ENCODE data around the gene SERPINE2. TPM values are rescaled to one million over a fixed set of nuclear protein-coding genes. Genes with fewer than 3 reads are reported as not detected.

SERPINE2 gene
- total and polyA plus RNA-seq, 2 experiments from 2014 or later, result 1,864 to 5,355 TPM

DNA sequence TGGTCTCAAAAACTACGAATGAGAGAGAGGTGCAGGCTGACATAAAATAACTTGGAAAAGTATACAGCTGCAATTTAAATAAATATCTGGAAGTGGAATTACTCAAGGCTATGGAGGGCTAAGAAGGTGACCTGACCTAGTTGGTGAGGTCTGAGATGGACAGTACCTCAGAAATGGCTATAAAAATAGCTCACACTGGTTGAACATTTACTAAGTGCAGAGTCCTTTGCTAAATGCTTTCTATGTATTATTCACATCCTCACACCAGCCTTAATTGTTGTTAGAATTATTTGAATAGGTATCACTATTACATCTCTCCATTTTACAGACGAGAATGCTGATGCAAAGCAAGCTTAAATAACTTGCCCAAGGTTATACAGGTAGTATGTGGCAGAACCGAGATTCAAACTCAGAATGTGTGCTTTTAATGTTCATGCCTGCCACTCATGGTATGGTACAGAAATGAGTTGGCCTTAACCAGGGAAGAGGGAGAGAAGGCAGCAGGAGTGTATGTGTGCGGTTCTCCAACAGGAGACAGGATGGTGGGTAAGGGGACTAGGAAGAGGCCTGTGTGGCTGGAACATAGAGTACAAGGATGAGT, 44.4 kb downstream of the SERPINE2 start:
- in situ Hi-C loops (cut with MboI), result loop anchor here (10.0 kb wide), 1 partner anchor 290 kb away; no protein-coding TSS in a partner anchor
- no peaks in the 10 kb centered on the region for H4K20me1 ChIP-seq (ENCODE audit: insufficient read depth)
- H3K27me3 ChIP-seq (replicated peaks; ENCODE audit: insufficient read depth), result no peaks in the 10 kb centered on the region
- no peaks in the 10 kb centered on the region for H3K9me3 ChIP-seq (ENCODE audit: low read depth)
- peaks cover 96% of the 10 kb centered on the region for H3K36me3 ChIP-seq (ENCODE audit: low read depth)
- no peak overlapping the region for H2AFZ ChIP-seq
- no peak for DNase-seq
- H3K4me1 ChIP-seq (ENCODE audit: insufficient read depth), result peaks cover 27% of the 10 kb centered on the region; the same call in 1 of the 2 replicates
- 98 to 99% methylated on average over 4 of the region's 4 CpGs for WGBS, 2 experiments (ENCODE audit: low coverage in 1 of 2, low lambda C conversion rate in 2 of 2, missing lambda C conversion rate in 2 of 2)
- no peak overlapping the region for H3K4me2 ChIP-seq (ENCODE audit: unreplicated experiment)
- H3K9ac ChIP-seq, result no peak overlapping the region
- TF ChIP-seq EZH2 (IDR thresholded peaks at IDR 0.05; ENCODE audit: insufficient read depth, poor library complexity, severe bottlenecking), result no peak
- no peak overlapping the region for H3K4me3 ChIP-seq
- peaks cover 98% of the 10 kb centered on the region for H3F3A ChIP-seq (ENCODE audit: insufficient read depth)
- H3K9me2 ChIP-seq (ENCODE audit: insufficient read depth), result no peaks in the 10 kb centered on the region
- H3K79me2 ChIP-seq (ENCODE audit: insufficient read depth), result peaks cover 82% of the 10 kb centered on the region
- H3K27ac ChIP-seq, result peak overlapping the region; percentile 71

DNA sequence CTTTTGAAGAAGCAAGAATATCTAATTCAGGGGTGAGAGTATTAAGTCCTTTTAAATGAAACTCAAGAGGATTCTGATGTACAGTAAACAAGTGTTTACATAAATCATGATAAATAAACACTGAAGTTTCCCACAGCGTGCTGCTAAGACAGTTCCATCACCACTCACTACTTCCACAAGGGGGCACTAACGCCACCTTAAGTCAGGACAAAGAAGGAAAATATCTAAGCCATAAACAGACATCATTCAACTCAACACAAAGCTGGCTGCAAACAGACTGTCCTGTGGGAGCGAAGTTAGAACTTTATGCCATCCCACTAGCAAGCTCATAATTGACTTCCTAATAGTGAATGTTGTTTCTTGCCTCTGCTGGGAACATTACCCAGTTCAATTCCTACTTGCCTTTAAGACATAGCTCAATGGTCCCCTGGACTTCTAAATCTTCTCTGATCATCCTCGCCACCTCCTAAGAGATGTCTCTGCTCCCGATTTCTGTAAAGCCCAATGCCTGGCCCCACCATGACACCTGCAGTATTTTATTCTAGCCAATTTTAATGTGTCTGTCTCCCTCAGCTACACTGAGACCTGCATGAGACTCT, 45.4 kb downstream of the SERPINE2 start:
- Histone ChIP-seq H3K9me2 (ENCODE audit: insufficient read depth) (no peaks in the 10 kb centered on the region), H3K36me3 (ENCODE audit: low read depth) (peaks cover 96% of the 10 kb centered on the region), H3K27ac (peak overlapping the region; percentile 71), H3K4me2 (ENCODE audit: unreplicated experiment) (no peak overlapping the region), H3K27me3 (replicated peaks; ENCODE audit: insufficient read depth) (no peaks in the 10 kb centered on the region), H3K4me3 (no peak overlapping the region), H2AFZ (no peak overlapping the region), H3F3A (ENCODE audit: insufficient read depth) (peaks cover 98% of the 10 kb centered on the region), H3K9me3 (ENCODE audit: low read depth) (no peaks in the 10 kb centered on the region), H3K9ac (no peak overlapping the region), H4K20me1 (ENCODE audit: insufficient read depth) (no peaks in the 10 kb centered on the region), H3K79me2 (ENCODE audit: insufficient read depth) (peaks cover 74% of the 10 kb centered on the region), H3K4me1 (ENCODE audit: insufficient read depth) (peaks cover 27% of the 10 kb centered on the region; the same call in 1 of the 2 replicates)
- WGBS, 2 experiments (ENCODE audit: low coverage in 1 of 2, low lambda C conversion rate in 2 of 2, missing lambda C conversion rate in 2 of 2), result 29 to 31% methylated on average over 5 of the region's 5 CpGs
- TF ChIP-seq EZH2phosphoT487 (IDR thresholded peaks at IDR 0.05; ENCODE audit: insufficient read depth, low read depth) (no peak), EZH2 (IDR thresholded peaks at IDR 0.05; ENCODE audit: insufficient read depth, poor library complexity, severe bottlenecking) (no peak)
- DNase-seq, result peak; percentile 85
- in situ Hi-C loops (cut with MboI), result loop anchor here (10.0 kb wide), 1 partner anchor 291 kb away; no protein-coding TSS in a partner anchor

DNA sequence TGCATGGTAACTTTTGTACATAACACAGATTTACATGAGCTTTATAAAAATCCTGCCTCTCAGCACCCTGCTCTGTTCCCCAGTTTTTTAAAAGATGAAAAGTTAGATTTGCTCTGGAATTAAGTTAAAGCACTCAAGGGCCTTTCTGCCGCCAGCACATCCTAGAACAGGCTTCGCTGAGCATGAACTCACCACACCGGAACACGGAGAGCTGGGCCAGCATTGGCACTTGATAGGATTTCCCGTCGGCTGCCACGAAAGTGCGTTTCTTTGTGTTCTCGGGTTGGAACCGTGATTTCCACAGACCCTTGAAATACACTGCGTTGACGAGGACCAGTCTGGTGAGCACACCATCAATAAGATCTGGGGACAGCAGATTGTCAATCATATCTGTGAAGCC, 47.5 kb downstream of the SERPINE2 start:
- 94 to 98% methylated on average over 12 of the region's 12 CpGs for WGBS, 2 experiments (ENCODE audit: low coverage in 1 of 2, low lambda C conversion rate in 2 of 2, missing lambda C conversion rate in 2 of 2)
- DNase-seq, result no peak
- Histone ChIP-seq H4K20me1 (ENCODE audit: insufficient read depth) (no peaks in the 10 kb centered on the region), H3F3A (ENCODE audit: insufficient read depth) (peaks cover 98% of the 10 kb centered on the region), H3K9me2 (ENCODE audit: insufficient read depth) (no peaks in the 10 kb centered on the region), H3K4me2 (ENCODE audit: unreplicated experiment) (no peak overlapping the region), H3K27me3 (replicated peaks; ENCODE audit: insufficient read depth) (no peaks in the 10 kb centered on the region), H3K4me1 (ENCODE audit: insufficient read depth) (0 out of 2 replicates have a peak, but pooled peaks cover 19% of the 10 kb centered on the region), H3K36me3 (ENCODE audit: low read depth) (peaks cover 96% of the 10 kb centered on the region), H3K9ac (no peak overlapping the region), H3K9me3 (ENCODE audit: low read depth) (no peaks in the 10 kb centered on the region), H3K27ac (0 out of 2 replicates have a peak overlapping the region, but pooled peaks have one; percentile 8), H2AFZ (no peak overlapping the region), H3K79me2 (ENCODE audit: insufficient read depth) (peaks cover 52% of the 10 kb centered on the region), H3K4me3 (no peak overlapping the region)
- in situ Hi-C loops (cut with MboI), result loop anchor here (10.0 kb wide), 1 partner anchor 293 kb away; no protein-coding TSS in a partner anchor
- TF ChIP-seq EZH2 (IDR thresholded peaks at IDR 0.05; ENCODE audit: insufficient read depth, poor library complexity, severe bottlenecking), result no peak
- TF ChIP-seq EZH2phosphoT487 (IDR thresholded peaks at IDR 0.05; ENCODE audit: insufficient read depth, low read depth), result no peak

DNA sequence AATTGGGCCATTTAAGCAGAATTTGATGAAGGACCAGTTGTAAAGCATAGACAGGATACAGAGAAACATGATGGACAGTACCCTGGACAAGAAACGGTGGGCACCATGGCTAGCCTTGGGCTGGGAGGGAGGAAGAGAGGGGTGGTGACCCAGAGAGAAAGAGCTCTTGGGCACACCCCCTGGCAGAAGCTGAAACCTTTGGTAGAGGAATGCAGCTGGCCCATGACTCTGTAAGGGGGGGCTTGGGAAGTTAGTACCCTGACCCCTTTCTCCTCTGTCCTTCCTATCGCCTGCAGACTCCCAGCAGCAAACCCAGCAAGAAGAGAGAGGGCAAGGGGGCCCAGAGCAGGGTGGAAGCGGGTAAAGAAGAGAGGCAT, 49.2 kb downstream of the SERPINE2 start:
- Histone ChIP-seq H3K4me2 (ENCODE audit: unreplicated experiment) (no peak overlapping the region), H3K27me3 (replicated peaks; ENCODE audit: insufficient read depth) (no peaks in the 10 kb centered on the region), H3K27ac (0 out of 2 replicates have a peak overlapping the region, but pooled peaks have one; percentile 2), H3K4me1 (ENCODE audit: insufficient read depth) (0 out of 2 replicates have a peak, but pooled peaks cover 7% of the 10 kb centered on the region), H3K9me2 (ENCODE audit: insufficient read depth) (no peaks in the 10 kb centered on the region), H4K20me1 (ENCODE audit: insufficient read depth) (no peaks in the 10 kb centered on the region), H3K79me2 (ENCODE audit: insufficient read depth) (peaks cover 35% of the 10 kb centered on the region), H3K4me3 (no peak overlapping the region), H3K36me3 (ENCODE audit: low read depth) (peaks cover 96% of the 10 kb centered on the region), H3F3A (ENCODE audit: insufficient read depth) (peaks cover 97% of the 10 kb centered on the region), H3K9ac (no peak overlapping the region), H3K9me3 (ENCODE audit: low read depth) (no peaks in the 10 kb centered on the region), H2AFZ (no peak overlapping the region)
- 79% methylated on average over 3 of the region's 3 CpGs for WGBS, 2 experiments (ENCODE audit: low coverage in 1 of 2, low lambda C conversion rate in 2 of 2, missing lambda C conversion rate in 2 of 2)
- DNase-seq, result no peak
- in situ Hi-C loops (cut with MboI), result loop anchor here (10.0 kb wide), 1 partner anchor 295 kb away; no protein-coding TSS in a partner anchor
- no peak for TF ChIP-seq EZH2phosphoT487 (IDR thresholded peaks at IDR 0.05; ENCODE audit: insufficient read depth, low read depth)
- TF ChIP-seq EZH2 (IDR thresholded peaks at IDR 0.05; ENCODE audit: insufficient read depth, poor library complexity, severe bottlenecking), result no peak

Data from GM23248 (cell line).